Gastroesophageal sphincter (tissue), 4 donors: ENCODE measurements around the gene GRAMD2B. TPM values are rescaled to one million over a fixed set of nuclear protein-coding genes. Genes with fewer than 3 reads are reported as not detected.

ENCODE experiments used
- ATAC-seq: fragments of 150-250 bp; one replicate; pipeline ENCODE4 v1.9.1; 2016; ENCODE audit warnings: mild to moderate bottlenecking, moderate library complexity
- H3K27ac ChIP-seq, 4 donors: fragments of 200-600 bp; sonication (generic) in 3 of 4; 1 replicate in 3 of 4; 2 replicates in 1 of 4; pipeline ENCODE4 v1.5.1; 2016 to 2019
- H3K27me3 ChIP-seq: fragments of 200-600 bp; sonication (generic); one replicate; pipeline ENCODE4 v1.5.1; 2019
- H3K36me3 ChIP-seq, 2 donors: fragments of 200-600 bp; sonication (generic); one replicate each; pipeline ENCODE4 v1.5.1; 2019; ENCODE audit warnings: control low read depth in 1 of 2
- H3K4me1 ChIP-seq, 3 donors: fragments of 200-600 bp; sonication (generic); 1 replicate in 2 of 3; 2 replicates in 1 of 3; pipeline ENCODE4 v1.5.1; 2016 to 2019; ENCODE audit warnings: control low read depth in 2 of 3
- H3K4me3 ChIP-seq, 2 donors: fragments of 200-600 bp; sonication (generic); one replicate each; pipeline ENCODE4 v1.5.1; 2019; ENCODE audit warnings: mild to moderate bottlenecking in 1 of 2, moderate library complexity in 1 of 2
- H3K9me3 ChIP-seq, 3 donors: fragments of 200-600 bp; sonication (generic); one replicate each; pipeline ENCODE4 v1.5.1; 2017 to 2019; ENCODE audit warnings: control low read depth in 2 of 3
- EP300 ChIP-seq: sonication (generic); formaldehyde crosslinking; IDR thresholded peaks from one replicate; pipeline ENCODE4 v1.6.1; 2017; ENCODE audit warnings: antibody characterized with exemption, mild to moderate bottlenecking
- POLR2A ChIP-seq, 2 donors: fragments of 450-650 bp; IDR thresholded peaks; one replicate each; pipeline ENCODE4 v1.6.1; 2017; ENCODE audit warnings: antibody characterized with exemption in 2 of 2, mild to moderate bottlenecking in 2 of 2, moderate library complexity in 1 of 2
- POLR2AphosphoS5 ChIP-seq: sonication (generic); formaldehyde crosslinking; IDR thresholded peaks from one replicate; pipeline ENCODE4 v1.6.1; 2017; ENCODE audit warnings: antibody characterized with exemption
- WGBS, 2 donors: methylation state at CpG; one replicate each; pipeline ENCODE4 v1.1.5; 2018; ENCODE audit warnings: low coverage in 1 of 2; 5-methylcytosine and 5-hydroxymethylcytosine counted together
- total RNA-seq, 4 donors: library from RNA; depleted of rRNA; stranded (reverse); fragments of >200 nt; gene quantifications; one replicate each; pipeline ENCODE4 v1.1.0, GENCODE V29; 2016
- TF ChIP-seq, protein P1 (sequence below), 4 experiments: fragments of 200-600 bp in 2 of 4; fragments of 450-650 bp in 2 of 4; sonication (generic) in 1 of 4; IDR thresholded peaks; one replicate each; pipeline ENCODE4 v1.5.1; 2017 to 2019; ENCODE audit warnings: antibody characterized with exemption in 4 of 4, mild to moderate bottlenecking in 2 of 4, moderate library complexity in 2 of 4

GRAMD2B gene
- total RNA-seq, 4 donors from 2014 or later, result 47.7 to 66.0 (median 53.2) TPM

DNA sequence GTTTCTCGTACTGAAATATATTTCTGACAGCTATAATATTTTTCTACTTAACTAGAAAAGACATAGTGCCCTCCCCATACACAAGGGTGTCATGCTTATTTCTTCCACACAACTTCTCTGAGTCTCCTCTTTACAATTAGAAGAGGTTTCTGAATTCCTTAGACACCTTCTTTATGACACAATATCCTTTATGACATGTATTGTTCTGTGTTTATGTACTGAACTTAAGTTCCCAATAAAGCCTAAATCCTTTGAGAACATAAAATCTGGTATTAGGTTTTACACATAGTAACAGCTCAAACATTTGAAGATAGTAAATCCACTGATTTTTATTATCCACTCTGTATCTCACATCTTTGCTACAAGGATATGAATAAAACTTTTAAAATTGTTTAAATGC, 32.5 kb downstream of the GRAMD2B start:
- ATAC-seq, result no peak
- Histone ChIP-seq H3K36me3 (peaks cover 0 to 26% of the 10 kb centered on the region in 2 donors), H3K4me1 (peaks cover 0 to 34% (median 0%) of the 10 kb centered on the region in 3 donors), H3K27me3 (no peaks in the 10 kb centered on the region), H3K4me3 (no peak overlapping the region), H3K9me3 (no peaks in the 10 kb centered on the region), H3K27ac (no peak overlapping the region)
- no peak for TF ChIP-seq POLR2A (IDR thresholded peaks at IDR 0.05)
- TF ChIP-seq EP300, result no peak
- TF ChIP-seq, protein P1, sequence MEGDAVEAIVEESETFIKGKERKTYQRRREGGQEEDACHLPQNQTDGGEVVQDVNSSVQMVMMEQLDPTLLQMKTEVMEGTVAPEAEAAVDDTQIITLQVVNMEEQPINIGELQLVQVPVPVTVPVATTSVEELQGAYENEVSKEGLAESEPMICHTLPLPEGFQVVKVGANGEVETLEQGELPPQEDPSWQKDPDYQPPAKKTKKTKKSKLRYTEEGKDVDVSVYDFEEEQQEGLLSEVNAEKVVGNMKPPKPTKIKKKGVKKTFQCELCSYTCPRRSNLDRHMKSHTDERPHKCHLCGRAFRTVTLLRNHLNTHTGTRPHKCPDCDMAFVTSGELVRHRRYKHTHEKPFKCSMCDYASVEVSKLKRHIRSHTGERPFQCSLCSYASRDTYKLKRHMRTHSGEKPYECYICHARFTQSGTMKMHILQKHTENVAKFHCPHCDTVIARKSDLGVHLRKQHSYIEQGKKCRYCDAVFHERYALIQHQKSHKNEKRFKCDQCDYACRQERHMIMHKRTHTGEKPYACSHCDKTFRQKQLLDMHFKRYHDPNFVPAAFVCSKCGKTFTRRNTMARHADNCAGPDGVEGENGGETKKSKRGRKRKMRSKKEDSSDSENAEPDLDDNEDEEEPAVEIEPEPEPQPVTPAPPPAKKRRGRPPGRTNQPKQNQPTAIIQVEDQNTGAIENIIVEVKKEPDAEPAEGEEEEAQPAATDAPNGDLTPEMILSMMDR (IDR thresholded peaks at IDR 0.05), result no peak
- no peak for TF ChIP-seq POLR2AphosphoS5
- 50 to 75% methylated on average over 1 of the region's 1 CpG for WGBS, 2 donors

DNA sequence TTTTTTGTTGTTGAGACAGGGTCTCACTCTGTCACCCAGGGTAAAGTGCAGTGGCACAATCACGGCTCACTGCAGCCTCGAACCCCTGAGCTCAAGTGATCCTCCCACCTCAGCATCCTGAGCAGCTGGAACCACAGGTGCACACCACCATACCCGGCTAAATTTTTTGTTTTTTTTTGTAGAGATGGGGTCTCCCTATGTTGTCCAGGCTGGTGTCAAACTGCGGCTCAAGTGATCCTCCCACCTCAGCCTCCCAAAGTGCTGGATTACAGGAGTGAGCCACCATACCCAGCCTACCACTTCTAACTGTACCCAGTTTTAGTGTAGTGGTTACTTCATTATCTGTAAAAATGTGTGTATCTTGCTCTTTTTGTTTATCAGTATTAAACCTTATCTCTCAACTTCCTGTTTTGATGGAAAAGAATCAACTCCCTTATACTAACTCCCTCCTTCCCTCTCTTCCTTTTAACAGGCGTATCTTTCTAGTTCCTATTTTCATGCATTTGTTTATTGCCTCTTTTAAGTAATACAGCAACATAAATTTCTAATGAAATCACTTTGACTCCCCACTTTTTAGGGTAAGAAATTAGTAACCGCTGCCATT, 33.1 kb downstream of the GRAMD2B start:
- H3K27ac ChIP-seq, result no peak overlapping the region
- no peak for ATAC-seq
- H3K4me3 ChIP-seq, result no peak overlapping the region
- 60 to 75% methylated on average over 3 to 6 of the region's 6 CpGs for WGBS, 2 donors
- peaks cover 0 to 34% (median 0%) of the 10 kb centered on the region in 3 donors for H3K4me1 ChIP-seq
- no peaks in the 10 kb centered on the region for H3K9me3 ChIP-seq
- peaks cover 0 to 22% of the 10 kb centered on the region in 2 donors for H3K36me3 ChIP-seq
- TF ChIP-seq POLR2AphosphoS5 (no peak), POLR2A (IDR thresholded peaks at IDR 0.05) (no peak), EP300 (no peak)
- TF ChIP-seq, protein P1 (IDR thresholded peaks at IDR 0.05), result no peak
- no peaks in the 10 kb centered on the region for H3K27me3 ChIP-seq

DNA sequence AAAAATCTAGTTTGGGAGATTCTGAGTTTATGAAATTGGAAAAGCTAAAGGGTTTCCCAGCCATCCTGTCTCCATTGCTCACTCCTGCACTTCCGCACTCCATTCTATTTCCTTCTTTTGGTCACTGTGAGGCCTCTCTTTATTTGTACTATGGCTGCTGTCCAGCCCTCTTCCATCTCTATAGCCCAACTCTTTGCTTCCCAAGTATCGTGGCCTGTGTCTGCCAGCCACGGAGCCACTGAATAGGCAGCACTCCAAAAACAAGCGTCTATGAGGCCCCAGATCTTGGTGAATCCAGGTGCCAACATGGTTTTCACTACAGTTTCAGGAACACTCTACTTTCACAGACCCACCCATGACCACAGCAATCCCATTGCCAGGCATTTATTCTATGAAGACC, 37.2 kb downstream of the GRAMD2B start:
- no peak for ATAC-seq
- H3K27ac ChIP-seq, result no peak overlapping the region
- H3K4me1 ChIP-seq, result peaks cover 0 to 31% (median 3%) of the 10 kb centered on the region in 3 donors
- TF ChIP-seq POLR2AphosphoS5 (no peak), EP300 (no peak), POLR2A (IDR thresholded peaks at IDR 0.05) (no peak)
- TF ChIP-seq, protein P1 (IDR thresholded peaks at IDR 0.05), result no peak
- H3K36me3 ChIP-seq, result peaks cover 0 to 27% of the 10 kb centered on the region in 2 donors
- H3K9me3 ChIP-seq, result no peaks in the 10 kb centered on the region
- H3K27me3 ChIP-seq, result no peaks in the 10 kb centered on the region
- WGBS, 2 donors, result 80 to 90% methylated on average over 3 to 4 of the region's 4 CpGs
- no peak overlapping the region for H3K4me3 ChIP-seq

DNA sequence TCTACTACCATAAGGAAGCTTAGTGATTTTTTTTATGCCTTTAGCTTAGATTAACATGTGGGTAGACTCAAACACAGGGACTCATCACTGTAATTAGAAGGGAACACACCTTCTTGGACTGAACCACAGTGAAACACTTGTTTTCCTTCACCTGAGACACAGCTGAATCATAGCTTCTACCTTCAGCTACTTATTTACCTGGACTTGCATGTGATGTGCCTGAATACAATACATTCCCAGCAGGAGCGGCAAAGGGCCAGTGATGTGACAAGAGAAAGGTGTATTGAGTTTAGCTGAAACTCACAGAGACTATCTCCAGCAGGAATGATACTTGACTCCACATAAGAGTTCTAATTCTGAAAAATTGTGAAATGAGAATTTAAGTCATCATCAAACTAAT, 37.8 kb downstream of the GRAMD2B start:
- WGBS, 2 donors, result 100% methylated on average over 1 of the region's 1 CpG
- TF ChIP-seq EP300, result no peak
- TF ChIP-seq, protein P1 (IDR thresholded peaks at IDR 0.05), result no peak
- TF ChIP-seq POLR2A (IDR thresholded peaks at IDR 0.05), result no peak
- no peak for TF ChIP-seq POLR2AphosphoS5
- peaks cover 0 to 29% of the 10 kb centered on the region in 2 donors for H3K36me3 ChIP-seq
- H3K4me1 ChIP-seq, result peaks cover 0 to 26% (median 3%) of the 10 kb centered on the region in 3 donors
- H3K27ac ChIP-seq, result no peak overlapping the region
- H3K4me3 ChIP-seq, result no peak overlapping the region
- no peaks in the 10 kb centered on the region for H3K9me3 ChIP-seq
- H3K27me3 ChIP-seq, result no peaks in the 10 kb centered on the region
- ATAC-seq, result no peak

DNA sequence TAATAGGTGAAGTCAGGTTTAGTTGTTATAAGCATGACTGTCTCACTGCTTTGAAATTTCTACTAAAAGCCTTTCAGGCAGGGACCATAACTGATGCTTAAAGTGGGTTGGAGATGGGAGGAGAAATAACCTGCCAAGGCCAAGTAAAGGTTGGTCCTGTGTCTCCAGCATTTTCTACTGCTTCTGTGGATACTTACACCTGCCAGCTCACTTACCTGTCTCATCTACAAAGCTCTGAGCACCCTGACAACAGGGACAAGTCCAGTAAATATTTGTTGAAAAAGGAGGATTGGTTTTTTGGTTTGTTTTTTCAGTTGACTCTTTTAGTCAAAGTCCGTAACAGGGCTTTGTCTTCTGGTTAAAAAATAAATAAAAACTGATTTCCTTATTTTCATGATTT, 38.6 kb downstream of the GRAMD2B start:
- Histone ChIP-seq H3K9me3 (no peaks in the 10 kb centered on the region), H3K4me1 (peaks cover 0 to 26% (median 3%) of the 10 kb centered on the region in 3 donors), H3K36me3 (peaks cover 0 to 32% of the 10 kb centered on the region in 2 donors), H3K27ac (peak overlapping the region in 3 of 4 donors; percentile 3 to 18 (median 4)), H3K4me3 (no peak overlapping the region), H3K27me3 (no peaks in the 10 kb centered on the region)
- TF ChIP-seq POLR2AphosphoS5 (no peak), POLR2A (IDR thresholded peaks at IDR 0.05) (no peak), EP300 (no peak)
- TF ChIP-seq, protein P1 (IDR thresholded peaks at IDR 0.05), result no peak
- no peak for ATAC-seq
- WGBS, 2 donors, result 58 to 61% methylated on average over 1 of the region's 1 CpG
